DOHH2 (cell line): ENCODE measurements around the gene THRSP.

Source experiments
- CTCF ChIP-seq: fragments of 200-600 bp; sonication (generic); IDR thresholded peaks from one replicate; pipeline ENCODE4 v1.5.1; 2014; ENCODE audit warnings: antibody characterized with exemption, mild to moderate bottlenecking, low read depth, low read length; ENCODE audit not compliant: poor library complexity, severe bottlenecking
- EZH2phosphoT487 ChIP-seq: fragments of 200-600 bp; sonication (generic); IDR thresholded peaks from 2 replicates; pipeline ENCODE4 v1.6.1; 2017; ENCODE audit warnings: borderline replicate concordance, mild to moderate bottlenecking, antibody characterized with exemption, low read length, moderate library complexity, mixed read lengths

GRCh38 chr11:78040691-78041379, 22.8 kb upstream of the THRSP start:
- no peak for TF ChIP-seq CTCF
- no peak for TF ChIP-seq EZH2phosphoT487
